Fibroblast of skin of scalp (primary cell): Measurements from ENCODE around the gene FZD2.
"Not testable (repeated sequence)": the region's sequence is repeated elsewhere in the genome, so short reads cannot be mapped to it uniquely, and the experiment has no call there.

ENCODE experiments used
- DNase-seq: peaks from one replicate; pipeline ENCODE4 v3.0.0-alpha.2; 2013

Gene FZD2

DNA sequence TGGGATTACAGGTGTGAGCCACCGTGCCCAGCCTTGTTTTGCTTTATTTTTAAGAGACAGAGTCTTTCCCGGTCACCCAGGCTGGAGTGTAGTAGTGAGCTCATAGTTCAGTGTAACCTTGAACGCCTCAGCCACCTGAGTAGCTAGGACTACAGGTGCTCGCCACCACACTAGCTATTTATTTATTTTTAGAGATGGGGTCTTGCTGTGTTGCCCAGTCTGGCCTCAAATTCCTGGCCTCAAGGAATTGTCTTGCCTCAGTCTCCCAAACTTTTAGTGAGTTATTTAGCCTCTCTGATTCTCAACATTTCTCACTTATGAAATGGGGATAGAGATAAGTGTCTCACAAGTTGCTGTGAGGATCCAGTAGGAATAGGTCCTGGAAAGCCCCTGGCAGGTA lies 21.7 kb downstream of the FZD2 start:
- DNase-seq, result no peak

DNA sequence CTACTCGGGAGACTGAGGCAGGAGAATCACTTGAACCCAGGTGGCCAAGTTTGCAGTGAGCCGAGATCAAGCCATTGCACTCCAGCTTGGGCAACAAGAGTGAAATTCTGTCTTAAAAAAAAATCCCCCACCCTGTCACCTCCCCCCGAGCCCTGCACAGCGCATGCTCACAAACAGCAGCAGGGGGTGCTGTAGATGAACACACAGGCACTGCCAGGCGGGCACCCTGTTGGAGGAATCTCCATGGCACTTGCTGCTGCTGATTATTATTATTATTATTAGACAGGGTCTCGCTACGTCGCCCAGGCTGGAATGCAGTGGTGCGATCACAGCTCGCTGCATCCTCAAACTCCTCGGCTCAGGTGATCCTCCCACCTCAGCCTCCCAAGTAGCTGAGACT lies 24.6 kb downstream of the FZD2 start:
- peak; percentile 40 for DNase-seq

DNA sequence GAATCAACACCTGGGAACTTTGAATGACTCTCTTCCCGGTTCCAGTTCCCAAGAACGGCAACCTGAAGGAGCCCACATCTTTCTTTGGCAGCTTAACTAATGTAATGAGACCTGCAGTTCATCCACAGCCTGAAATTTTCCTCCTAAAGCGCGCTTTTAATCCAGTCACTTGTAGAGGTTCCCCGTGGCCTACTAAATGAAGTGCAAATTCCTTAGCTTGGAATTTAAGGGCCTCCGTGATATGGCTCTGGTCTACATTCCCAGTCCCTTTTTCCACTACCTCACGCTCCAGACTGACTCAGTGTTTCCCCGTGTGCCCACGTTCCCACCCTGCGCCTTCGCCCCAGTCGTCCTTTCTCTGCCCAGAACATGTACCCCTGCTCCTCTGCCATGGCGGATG lies 27.2 kb downstream of the FZD2 start:
- DNase-seq, result peak; percentile 28

DNA sequence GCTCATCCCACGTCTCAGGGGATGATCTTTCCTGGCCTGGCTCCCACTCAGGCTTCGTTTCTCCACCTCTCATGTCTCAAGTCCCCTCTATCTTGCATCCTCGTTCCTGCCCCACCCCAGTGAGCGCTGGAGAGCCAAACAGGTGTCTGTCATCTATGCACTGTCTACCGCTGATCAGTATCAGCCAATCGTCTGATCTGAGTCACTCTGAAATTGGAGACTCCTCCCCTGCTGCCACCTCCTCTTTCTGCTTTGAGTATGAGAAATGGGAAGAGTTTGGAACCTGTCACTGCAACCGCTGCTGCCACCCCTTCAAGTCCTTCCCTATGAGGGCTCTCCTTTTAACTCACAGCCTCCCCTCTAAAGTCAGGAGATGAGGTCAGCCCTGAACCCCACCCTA lies 28.0 kb downstream of the FZD2 start:
- no peak for DNase-seq

DNA sequence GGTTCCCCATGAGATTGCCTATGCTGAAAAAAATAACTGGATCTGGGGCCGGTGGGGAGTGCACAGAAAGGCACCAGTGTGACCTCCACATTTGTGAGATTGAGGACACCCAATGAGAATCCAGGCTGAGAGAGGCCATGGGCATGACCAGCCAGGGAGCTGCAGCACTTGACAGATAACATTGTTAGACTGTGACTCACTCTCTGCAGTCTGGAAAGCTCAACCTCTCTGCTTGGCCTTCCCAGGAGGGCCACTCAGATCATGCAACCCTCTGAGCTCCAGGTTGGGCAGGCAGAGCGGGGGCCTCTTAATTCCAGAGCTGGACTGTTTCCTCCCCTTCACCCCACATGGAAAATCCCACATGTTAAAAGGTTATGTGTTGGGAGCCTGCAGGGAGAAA lies 30.1 kb downstream of the FZD2 start:
- DNase-seq, result peak; percentile 97

DNA sequence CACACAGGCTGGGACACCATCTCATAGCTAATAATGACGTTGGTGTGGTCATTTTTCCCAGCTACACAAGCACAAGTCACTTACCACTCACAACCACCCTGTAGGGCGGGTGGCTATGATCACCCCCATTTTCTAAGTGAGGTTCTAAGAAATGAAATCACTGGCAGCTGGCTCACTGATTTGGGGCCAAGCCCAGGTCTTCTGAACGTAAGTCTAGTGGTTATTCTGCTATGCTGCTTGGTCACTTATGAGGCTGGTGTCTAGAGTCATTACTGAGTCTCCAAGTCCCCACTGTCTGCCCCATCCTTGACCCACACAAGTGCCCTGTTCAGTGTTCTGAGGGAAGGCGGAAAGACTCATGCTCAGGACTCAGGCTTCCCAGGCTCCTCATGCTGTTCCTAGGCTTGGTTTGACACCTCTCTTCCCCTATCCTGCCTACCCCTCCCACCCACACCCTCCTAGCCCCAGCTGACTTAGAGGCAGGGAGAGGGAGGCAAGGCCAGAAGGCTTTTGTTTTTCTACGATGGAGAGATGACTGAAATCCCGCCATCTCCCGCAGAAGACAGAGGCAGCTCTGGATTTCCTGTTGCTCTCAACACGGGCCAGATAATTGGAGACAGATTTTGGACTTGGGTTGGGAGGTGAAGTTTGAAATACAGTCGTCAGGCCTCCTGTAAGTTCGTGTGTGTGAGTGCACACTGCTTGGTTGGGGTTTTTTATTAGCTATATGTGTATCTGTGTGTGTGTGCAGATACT lies 32.2 kb downstream of the FZD2 start:
- DNase-seq, result peak; percentile 69

DNA sequence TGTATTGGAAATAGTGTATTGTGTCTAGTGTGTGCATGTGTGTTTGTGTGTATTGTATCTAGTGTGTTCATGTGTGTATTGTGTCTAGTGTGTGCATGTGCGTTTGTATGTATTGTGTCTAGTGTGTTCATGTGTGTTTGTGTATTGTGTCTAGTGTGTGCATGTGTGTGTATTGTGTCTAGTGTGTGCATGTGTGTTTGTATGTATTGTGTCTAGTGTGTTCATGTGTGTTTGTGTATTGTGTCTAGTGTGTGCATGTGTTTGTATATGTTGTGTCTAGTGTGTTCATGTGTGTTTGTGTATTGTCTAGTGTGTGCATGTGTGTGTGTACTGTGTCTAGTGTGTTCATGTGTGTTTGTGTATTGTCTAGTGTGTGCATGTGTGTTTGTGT lies 32.8 kb downstream of the FZD2 start:
- DNase-seq, result not testable (repeated sequence)

DNA sequence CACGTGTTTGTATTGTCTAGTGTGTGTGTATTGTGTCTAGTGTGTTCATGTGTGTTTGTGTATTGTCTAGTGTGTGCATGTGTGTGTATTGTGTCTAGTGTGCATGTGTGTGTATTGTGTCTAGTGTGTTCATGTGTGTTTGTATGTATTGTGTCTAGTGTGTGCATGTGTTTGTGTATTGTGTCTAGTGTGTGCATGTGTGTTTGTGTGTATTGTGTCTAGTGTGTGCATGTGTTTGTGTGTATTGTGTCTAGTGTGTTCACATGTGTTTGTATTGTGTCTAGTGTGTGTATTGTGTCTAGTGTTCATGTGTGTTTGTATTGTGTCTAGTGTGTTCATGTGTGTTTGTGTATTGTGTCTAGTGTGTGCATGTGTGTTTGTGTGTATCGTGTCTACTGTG lies 33.5 kb downstream of the FZD2 start:
- DNase-seq, result not testable (repeated sequence)

DNA sequence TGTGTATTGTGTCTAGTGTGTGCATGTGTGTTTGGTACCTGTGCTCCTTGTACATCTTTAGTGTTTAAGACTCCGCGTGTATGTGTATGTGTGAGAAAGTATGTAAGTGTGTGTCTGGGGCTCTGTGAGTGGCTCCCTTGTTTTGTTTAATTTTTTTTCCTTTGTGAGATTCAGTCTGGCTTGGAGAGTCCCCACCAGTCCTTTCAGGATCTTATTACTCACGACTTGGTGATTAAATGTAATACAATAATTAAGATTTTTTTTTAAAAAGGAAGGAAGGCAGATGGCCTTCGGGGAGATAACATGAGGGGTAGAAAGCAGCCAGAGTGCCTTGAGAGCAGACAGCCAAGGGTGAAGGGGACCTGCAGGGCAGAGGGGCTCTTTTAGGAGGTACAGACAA lies 33.9 kb downstream of the FZD2 start:
- no peak for DNase-seq

DNA sequence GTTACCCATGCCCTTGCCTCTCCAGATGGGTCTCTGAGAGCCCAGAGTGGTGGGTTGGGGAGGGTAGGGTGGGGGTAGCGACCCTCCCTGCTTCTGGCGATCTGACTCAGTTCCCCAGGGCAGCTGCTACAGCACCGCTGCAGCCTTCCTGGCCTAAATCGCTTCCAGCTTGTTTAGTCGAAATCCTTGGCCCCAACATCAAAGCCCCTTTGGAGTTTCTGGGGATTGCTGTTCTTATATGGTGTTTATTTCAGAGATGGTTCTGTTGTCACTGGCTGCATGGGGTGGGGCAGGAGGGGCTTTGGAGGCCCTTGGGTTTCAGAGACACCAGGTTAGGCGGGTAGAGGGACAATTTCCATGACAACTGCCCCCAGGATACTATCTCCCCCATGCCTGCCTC lies 35.9 kb downstream of the FZD2 start:
- DNase-seq, result no peak

DNA sequence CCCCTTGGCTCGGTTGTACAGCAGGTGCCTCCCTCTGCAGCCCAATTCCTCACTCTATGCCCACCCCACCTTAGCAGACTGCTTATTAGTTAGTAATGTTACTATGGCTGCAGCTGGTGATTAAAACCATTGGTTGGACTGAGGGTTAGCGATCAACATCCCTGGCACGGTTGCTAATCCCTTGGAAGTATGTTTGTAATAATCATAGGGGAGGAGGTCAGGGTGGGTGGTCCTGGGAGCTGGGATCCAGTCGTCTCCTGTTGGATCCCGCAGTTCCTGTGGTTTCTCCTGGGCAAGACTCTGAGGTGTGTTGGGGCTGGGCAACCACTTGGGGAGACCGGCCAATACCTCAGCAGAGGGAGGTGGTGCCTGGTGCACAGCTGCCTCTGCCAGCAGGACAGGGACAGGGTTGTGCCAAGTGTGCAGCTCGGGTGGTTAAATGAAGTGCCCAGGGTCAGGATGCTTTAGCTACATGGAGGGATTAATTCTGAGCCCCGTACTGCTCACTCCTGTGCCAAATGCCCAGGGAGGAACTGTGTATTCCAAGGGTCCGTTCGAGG lies 38.0 kb downstream of the FZD2 start:
- DNase-seq, result no peak

DNA sequence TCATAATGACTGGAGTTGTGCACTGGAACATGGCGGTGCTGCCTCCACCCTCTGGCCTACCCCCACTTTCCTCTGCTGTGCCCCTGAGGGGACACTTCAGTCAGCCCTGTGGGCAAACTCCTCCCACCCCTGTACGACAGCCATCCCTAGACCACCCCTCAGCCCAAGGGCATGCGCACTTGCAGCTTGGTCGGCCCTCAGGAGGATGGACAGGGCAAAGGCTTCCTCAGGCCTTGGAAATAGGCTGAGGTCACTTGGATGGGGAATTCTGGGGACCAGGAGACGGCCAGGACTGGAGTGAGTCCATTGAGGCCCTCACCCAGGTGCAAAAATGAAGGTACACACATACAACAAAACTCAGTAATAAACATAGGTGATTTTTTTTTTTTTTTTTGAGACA lies 41.0 kb downstream of the FZD2 start:
- DNase-seq, result no peak

DNA sequence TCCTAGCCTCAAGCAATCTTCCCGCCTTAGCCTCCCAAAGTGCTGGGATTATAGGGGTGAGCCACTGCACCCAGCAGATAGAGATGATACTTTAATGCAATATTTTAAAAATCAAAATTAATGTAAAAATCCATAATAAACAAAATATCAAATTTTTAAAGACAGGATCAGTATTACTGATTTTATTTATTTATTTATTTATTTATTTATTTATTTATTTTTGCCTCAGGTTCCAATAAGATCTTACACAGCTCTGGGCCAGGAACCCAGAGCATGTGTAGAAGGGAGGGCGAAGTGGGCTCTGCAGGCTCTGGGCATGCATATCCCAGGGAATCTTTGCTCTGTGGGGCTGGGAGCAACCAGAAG lies 41.6 kb downstream of the FZD2 start:
- no peak for DNase-seq

DNA sequence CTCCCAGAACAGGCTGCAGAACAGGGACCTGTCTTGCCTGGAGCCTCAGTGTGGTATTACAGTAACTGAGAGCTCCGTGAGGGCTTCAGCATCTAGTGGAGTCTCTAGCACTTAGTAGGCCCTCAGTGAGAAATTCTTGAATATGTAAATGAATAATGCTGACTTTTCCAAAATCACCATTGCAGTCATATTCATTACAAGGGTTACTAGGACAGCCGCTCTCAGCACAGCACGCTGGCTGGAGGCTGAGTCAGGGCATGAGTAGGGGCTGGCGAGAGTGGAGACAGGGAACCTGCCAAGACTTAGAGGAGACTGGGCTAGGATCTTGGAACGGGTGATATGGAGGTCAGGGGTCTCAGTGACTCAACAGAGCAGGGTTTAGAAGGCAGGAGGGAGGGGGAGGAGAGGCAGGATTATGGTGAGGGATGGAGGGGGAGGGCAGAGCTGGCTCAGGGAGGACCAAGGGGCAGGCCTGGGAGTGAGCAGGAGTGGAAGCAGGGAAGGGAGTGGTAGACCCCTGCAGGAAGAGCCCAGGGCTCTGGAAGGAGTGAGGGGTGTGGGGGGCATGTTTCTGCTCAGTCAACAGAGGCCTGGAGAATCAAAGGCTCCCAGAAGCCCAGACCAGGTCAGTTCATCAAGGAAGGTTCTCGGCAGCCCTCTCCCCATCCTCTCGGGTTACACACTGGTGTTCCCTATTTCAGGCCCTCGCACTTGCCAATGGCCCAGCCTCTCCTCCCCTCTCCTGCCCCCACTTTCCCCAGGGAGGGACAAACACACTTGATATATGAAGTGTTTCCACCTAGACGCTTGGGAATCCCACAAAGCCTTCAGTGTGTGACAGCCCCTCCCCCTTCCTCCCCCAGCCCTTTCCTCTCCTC lies 42.3 kb downstream of the FZD2 start:
- peak; percentile 89 for DNase-seq

DNA sequence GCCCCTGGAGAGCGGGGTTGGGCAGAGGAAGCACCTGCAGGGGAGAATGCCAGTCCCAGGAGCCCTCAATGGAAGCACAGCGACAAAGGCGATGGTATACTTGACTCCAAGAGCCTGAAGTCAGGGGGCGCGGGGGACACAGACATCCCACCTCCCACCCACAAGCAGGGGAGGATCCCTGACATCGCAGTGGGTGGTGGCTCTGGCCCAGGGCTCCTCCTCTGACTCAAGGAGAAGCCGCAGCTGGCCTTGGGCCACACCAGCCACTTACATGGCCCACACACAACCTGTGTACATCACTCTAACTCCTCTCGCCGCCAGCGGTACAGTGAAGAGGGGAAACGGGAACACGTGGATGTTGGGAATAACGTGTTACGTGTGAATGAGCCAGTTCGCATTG lies 44.3 kb downstream of the FZD2 start:
- DNase-seq, result peak; percentile 45

DNA sequence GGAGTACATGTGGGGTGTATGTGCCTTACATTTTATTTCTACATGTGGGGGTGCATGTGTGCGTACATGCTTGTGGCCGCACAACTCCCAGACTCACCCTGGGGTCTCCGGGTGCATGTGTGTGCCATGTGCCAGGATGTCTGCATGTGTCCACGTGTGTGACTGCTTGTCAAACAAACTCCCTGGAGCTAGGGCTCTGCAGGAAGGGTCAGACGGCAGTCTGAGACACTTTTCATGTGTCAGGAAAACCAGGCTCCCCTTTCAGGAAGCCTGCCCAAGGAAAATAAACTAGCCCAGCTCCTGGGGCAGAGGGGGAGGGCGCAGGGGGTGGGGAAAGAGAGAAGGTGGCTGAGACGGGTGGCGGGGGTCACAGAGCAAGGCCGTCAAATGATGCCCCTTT lies 44.7 kb downstream of the FZD2 start:
- DNase-seq, result no peak

DNA sequence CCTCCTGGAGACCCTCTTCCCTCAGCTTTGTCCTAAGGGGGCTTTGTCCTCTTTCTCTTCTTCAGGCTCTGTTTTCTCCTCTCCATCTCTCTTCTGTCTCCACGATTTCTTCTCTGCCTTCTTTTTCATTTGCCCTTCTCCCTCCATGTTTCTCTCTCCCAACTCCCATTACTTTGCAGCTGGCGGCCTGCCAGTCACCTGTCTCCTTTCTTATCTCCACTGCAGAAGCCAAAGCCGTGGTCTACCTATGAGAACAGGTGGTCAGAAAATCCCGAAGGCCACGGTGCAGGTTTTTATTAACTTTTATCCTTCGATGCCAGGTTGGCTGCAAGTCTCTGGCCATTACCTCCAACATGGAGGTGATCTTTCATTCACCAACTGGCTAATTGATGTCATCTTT lies 45.1 kb downstream of the FZD2 start:
- no peak for DNase-seq

DNA sequence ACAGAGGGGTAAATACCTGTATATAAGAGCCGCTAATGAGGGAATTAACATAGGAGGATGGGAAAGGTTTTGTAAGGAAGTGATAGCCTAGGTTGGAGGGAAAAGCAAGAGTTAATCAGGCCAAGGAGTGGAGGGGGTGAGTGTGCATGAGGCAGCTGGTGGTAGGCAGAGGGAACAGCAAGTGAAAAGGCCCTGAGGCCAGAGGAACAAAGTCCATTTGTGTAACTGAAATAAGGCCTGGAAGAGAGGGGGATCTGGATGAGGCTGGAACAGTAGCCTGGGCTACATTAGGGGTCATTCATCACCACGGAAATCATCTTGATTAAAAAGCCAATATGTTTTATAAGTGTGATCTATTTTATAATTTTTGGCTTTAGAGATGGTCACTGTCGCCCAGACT lies 45.7 kb downstream of the FZD2 start:
- no peak for DNase-seq

DNA sequence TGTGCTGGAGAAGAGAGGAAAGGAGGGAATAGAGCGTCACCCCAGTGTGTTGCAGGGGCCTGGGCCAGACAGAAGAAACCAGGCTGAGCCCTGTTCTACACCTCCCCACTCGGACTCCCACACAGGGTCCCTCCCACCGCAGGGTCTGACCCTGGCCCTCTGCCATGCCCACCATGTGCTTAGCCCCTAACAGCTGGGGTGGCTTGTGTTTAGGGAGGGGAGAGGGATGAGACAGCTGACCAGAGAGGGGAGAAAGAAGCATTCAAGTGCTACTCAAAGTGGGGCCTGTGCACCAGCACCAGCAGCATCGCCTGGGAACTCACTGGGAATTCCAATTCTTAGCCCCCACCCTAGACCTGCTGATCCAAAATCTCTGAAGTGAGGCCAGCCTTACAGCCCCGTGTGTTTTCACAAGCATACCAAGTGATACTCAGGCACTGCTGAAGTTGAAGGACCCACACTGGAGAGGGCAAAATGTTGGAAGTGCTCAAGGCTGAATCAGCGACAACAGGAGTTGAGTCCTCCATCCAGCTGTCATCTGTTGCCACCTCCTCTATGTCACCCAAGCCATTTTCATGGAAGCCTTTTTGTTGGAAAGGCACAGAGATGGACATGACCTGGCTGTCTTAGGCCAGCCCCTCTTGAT lies 47.0 kb downstream of the FZD2 start:
- DNase-seq, result peak; percentile 59

DNA sequence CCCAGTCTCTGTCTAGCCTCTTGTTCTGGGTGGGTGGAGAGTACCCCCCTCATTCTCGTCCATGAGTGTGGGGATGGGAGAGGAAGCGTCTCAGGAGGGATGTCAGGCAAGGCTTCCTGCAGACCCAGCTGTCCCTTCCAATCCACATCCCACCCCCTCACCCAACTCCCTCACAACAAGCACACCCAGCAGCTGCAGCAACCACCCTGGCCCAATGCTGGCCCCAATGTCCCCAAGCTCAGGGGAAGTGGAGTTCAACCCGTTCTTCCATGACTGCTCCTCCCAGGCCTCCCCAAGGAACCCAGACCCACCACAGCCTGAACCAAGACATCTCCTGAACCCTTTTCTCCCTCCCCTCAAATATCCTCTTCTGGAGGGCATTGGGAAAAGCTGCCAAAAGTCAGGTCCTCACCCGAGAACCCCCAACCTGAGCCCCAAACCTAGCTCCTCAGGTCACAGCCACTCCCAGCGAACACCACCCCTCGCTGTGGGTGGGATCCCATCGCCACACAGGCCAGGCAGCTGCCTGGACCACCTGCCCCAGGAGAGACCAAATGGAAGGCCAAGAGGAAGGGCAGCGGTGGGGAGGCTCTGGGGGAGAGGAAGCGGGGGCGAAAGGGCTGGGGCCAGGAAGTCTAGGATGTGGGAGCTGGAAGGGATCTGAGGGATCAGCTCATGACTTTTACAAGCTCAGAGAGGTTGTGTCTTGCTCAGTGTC lies 47.6 kb downstream of the FZD2 start:
- no peak for DNase-seq

DNA sequence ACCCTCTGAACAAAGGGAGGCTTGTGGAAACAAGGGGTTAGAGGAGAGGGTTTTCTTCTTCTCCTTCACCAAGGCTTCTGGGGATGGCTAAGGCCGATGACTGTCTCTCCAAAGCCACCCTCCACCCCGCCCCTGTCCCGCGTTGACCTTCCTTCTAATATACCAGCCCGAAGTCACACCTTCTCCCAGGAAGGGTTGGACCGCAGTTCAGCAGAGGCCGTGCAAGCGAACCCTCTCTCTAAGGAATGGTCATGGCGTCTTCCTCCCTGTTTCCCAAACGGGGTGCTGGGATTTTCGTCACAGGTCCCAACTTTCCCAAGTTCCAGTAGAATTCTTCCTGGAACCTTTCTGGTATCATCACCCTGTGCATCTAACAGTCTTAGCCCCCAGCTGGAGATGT lies 49.4 kb downstream of the FZD2 start:
- no peak for DNase-seq

DNA sequence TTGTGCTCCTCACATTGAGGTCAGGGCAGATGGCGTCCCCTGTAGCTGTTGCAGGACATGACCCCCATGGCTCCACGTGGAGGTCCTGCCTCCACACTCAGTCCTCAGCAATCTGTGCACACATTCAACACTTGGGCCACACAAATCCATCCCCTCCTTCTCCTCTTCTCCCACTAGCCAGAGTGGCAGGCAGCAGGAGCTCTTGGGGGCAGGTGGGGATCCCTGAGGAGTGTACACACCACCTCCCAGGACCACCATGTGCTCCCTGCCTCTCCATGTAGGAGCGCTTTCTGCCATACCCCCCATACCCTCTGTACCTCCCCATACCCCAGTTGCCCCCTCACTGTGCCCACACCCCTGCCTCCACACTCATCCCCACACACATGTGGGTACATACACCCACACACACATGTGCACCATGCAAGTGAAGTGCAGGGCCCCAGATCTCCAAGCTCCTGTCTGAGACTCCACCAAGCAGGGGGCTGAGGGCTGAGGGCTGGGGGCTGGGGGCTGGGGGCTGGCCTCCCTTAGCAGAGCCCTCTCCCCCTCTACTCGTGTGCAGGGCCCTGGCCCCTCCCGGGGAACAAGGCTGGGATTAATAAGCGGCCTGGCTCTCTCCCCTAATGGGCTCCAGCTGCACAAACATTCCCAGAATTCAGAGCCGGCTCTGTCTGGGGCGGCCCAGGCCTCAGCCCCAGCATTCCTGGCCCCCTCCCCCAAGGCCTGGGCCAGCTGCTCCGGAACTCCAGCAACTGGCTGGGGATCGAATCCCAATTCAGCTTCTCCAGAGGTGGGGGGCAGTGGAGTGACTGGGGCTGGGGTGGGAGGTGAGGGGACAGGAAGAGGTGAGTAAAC lies 50.8 kb downstream of the FZD2 start:
- DNase-seq, result peak; percentile 95
